ENCODE data around the gene MAP4K1.
A peak's percentile ranks its signal among the peaks of the same experiment; 100 is the strongest.
"Not testable (repeated sequence)": the region's sequence is repeated elsewhere in the genome, so short reads cannot be mapped to it uniquely, and the experiment has no call there.

The MAP4K1 gene

GRCh38 chr19:38565691-38566105 is 52.1 kb downstream of the MAP4K1 start:
- no peak for DNase-seq

DNA sequence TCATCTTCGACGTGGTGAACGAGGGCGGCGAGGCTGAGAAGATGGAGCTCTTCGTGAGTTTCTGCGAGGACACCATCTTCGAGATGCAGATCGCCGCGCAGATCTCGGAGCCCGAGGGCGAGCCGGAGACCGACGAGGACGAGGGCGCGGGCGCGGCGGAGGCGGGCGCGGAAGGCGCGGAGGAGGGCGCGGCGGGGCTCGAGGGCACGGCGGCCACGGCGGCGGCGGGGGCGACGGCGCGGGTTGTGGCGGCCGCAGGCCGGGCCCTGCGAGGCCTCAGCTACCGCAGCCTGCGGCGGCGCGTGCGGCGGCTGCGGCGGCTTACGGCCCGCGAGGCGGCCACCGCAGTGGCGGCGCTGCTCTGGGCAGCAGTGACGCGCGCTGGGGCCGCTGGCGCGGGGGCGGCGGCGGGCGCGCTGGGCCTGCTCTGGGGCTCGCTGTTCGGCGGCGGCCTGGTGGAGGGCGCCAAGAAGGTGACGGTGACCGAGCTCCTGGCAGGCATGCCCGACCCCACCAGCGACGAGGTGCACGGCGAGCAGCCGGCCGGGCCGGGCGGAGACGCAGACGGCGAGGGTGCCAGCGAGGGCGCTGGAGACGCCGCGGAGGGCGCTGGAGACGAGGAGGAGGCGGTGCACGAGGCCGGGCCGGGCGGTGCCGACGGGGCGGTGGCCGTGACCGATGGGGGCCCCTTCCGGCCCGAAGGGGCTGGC is 52.6 kb downstream of the MAP4K1 start:
- no peak for DNase-seq

- DNase-seq = no peak
These were observed 54.3 kb downstream of the MAP4K1 start for GRCh38 chr19:38563475-38563874.

DNA sequence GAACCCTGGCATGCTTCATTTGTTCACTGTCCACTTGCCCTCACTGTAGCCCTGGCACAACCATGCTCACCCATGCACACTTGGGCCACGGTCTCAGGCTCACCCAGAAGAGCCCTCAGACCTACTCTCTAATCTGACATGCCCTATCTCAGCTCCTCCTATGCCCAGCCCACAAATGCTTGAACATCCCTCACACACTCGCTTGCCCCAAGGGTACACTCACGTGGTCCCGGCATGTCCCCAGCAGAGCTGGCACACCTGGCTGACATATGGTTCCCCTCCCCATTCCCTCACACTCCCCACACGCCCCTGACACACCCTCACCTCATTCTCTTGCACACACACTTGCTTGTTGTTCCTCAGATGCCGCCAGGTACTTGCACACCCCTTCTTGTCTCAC is 55.7 kb downstream of the MAP4K1 start:
- DNase-seq = no peak

DNA sequence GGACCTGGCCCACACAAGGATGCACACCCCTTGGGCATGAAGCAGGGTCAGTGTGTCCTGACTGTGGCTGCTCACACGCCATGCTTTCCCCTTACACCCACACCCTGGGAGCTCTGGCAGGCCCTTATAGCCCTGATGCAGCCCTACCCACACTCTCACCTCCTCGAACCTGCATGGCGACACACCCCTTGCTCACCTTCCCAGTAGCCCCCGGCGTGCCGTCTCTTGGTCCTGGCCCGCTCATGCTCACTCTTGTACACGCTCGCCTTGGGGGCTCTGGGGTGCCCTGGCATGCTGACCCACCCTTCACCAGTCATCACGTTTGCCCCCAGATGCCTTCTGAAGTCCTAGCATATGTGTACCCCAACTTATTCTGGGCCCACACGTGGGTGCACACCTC is 56.1 kb downstream of the MAP4K1 start:
- DNase-seq = no peak

DNA sequence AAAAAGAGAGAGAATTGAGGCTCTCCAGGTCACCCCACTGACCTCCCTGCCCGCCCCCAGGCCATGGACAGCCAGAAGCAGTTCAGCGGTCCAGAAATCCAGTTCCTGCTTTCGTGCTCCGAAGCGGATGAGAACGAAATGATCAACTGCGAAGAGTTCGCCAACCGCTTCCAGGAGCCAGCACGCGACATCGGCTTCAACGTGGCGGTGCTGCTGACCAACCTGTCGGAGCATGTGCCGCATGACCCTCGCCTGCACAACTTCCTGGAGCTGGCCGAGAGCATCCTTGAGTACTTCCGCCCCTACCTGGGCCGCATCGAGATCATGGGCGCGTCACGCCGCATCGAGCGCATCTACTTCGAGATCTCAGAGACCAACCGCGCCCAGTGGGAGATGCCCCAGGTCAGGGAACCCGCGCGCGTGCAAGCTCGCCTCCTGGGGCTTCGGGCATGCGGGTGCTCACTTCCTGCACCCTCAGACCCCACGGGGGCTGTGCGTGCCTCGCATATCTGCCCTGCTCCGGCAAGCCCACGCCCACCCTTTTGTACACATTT is 56.6 kb downstream of the MAP4K1 start:
- no peak for DNase-seq

GRCh38 chr19:38559428-38560401 is 58.0 kb downstream of the MAP4K1 start:
- DNase-seq = no peak

DNA sequence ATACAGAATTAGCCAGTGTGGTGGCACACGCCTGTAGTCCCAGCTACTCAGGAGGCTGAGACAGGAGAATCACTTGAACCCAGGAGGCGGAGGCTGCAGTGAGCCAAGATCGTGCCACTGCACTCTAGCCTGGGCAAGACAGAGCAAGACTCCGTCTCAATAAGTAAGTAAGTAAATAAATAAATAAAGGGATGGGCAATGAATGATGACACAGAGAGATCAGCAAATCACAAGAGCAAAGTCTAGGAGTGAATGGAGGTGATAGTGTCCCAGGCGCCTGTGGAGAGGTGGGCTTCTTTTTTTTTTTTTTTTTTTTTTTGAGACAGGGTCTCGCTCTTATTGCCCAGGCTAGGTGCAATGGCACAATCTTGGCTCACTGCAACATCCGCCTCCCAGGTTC is 58.8 kb downstream of the MAP4K1 start:
- DNase-seq = not testable (repeated sequence)

GRCh38 chr19:38557205-38557799 is 60.5 kb downstream of the MAP4K1 start:
- DNase-seq = peak; percentile 59 to 60

DNA sequence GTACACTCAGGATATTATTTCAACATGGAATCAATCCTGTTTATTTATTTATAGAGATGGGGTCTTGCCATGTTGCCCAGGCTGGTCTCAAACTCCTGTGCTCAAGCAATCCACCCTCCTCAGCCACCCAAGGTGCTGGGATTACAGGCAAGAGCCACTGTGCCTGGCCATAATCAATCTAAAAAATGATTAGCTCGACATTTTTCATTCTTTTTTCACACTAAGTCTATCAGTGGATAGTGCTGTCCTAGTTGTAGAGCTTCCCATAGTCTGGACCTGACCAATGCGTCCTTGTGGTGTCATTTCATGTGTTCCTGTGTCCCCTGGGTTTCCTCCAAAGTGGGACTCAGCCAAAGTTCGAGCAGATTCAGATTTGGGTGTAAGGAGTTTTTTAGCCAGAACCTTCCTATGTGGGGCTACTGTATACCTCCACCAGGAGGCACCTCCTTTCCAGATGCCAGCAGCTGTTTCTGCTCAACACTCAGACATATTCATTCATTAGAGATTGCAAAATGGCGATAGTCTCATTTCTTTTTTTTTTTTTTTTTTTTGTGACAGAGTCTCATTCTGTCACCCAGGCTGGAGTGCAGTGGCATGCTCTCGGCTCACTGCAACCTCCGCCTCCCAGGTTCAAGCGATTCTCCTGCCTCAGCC is 61.1 kb downstream of the MAP4K1 start:
- DNase-seq = no peak

DNA sequence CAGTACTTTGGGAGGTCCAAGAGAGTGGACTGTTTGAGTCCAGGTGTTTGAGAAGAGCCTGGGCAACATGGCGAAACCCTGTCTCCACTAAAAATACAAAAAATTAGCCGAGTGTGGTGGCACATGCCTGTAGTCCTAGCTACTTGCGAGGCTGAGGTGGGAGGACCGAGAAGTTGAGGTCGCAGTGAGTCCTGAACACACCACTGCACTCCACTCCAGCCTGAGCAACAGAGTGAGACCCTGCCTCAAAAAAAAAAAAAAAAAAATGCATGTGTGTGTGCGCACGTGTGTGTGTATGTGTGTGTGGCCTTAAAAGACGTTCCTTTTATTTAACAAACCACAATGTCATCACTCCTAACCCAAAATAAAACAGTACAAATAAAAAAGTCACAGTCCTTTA is 62.6 kb downstream of the MAP4K1 start:
- no peak for DNase-seq

DNA sequence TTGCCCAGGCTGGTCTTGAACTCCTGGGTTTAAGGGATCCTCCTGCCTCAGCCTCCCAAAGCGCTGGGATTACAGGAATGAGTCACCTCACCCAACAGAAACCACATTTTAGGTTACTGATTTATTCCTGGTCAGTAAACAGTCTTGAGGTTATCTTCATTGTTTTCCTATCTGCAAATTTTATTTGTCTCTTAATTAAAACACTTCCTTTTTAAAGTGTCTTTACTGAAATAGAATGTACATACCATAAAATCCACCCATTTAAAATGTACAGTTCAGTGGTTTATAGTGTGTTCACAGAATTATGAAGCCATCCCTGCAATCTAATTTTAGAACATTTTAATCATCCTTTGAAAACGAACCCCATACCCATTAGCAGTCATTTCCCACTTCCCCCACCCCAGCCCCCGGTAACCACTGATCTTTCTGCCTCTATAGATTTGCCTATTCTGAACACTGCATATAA is 63.0 kb downstream of the MAP4K1 start:
- DNase-seq = no peak

DNA sequence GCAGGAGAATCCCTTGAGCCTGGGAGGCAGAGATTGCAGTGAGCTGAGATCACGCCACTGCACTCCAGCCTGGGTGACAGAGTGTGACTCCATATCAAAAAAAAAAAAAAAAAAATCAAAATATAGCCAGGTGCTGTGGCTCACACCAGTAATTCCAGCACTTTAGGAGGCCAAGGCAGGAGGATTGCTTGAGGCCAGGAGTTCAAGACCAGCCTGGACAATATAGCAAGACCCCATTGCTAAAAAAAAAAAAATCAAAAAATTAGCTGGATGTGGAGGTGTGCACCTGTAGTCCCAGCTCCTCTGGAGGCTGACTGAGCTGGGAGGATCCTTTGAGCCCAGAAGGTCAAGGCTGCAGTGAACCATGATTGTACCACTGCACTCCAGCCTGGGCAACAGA is 64.5 kb downstream of the MAP4K1 start:
- DNase-seq = not testable (repeated sequence)

DNA sequence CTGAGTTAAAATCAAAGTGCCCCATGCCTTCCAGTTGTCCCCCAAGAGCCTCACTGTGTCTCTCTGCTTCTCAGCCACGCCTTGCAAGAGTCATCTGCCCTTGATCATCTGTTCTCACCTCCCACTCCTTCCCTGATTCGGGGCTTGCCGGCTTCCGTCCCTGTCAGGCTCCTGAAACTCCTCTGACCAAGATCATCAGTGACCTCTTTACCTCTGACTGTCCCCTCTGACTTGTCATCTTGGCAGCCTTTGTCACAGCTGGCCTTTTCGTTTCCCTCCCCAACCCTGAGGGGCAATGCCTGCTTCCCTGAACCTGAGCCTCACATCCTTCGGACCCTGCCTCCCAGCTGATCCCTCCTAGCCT is 66.3 kb downstream of the MAP4K1 start:
- DNase-seq = no peak

GRCh38 chr19:38550376-38550775 is 67.4 kb downstream of the MAP4K1 start:
- no peak for DNase-seq

GRCh38 chr19:38549942-38550341 is 67.8 kb downstream of the MAP4K1 start:
- no peak for DNase-seq

DNA sequence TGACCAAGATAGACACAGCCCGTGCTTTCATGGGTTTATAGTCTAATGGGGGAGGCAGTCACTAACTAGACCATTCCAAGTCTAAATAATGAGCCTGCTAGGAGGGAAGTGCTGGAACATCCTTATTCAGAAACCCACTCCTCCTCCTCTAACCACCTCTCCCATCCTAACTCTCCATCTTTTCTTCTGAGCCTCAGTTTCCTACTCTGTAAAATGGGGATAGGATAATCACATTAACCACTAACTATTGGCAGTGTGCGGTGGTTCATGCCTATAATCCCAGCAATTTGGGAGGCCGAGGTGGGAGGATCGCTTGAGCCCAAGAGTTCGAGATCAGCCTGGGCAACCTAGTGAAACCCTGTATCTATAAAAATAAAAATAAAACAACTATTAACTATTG is 68.7 kb downstream of the MAP4K1 start:
- no peak for DNase-seq

- no peak for DNase-seq
These were observed 70.3 kb downstream of the MAP4K1 start for GRCh38 chr19:38547421-38547820.

DNA sequence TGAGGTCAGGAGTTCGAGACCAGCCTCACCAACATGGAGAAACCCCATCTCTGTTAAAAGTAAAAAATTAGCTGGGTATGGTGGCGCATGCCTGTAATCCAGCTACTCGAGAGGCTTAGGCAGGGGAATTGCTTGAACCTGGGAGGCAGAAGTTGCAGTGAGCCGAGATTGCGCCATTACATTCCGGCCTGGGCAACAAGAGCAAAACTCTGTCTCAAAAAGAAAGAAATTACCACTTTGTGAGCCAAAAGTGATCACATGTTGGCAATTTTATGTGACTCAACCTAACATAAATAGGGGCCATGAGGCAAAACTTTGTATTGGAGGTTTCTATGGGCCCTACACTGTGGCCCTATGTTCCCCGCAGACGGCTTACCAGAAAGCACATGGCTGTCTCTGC is 72.2 kb downstream of the MAP4K1 start:
- DNase-seq = no peak

DNA sequence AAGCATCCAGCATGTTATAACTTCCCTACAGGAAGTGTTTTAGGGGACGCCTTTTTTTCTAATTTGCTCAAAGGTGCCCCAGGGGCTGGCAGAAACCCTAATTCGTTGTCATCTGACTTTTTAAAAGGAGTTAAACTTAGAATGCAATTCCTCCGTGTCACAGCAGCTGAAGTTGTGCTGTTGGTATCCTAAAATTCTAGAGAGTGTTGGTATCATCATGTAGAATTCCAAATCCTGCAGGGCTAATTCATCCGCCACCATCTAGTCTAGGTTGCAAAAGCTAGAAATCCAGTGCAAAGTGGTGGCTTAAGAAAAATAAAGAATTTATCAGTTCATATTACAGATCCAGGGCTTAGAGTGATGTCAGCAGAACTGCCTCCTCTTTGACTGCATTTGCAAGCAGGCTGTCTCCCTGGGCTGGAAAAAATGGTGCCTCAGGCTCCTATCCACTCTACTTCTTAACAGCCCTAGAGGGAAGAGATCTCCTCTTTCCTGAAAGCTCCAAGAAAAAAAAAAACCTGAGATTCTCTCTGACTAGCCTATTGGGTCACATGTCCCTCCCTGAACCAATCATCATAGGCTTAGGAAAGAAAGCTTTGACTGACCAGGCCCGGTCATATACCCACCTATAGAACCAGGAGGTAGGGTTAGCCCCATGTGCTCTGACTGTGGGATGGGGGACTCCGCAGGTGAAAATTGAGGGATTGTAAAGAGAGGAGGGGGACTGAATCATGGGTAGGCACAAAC is 73.0 kb downstream of the MAP4K1 start:
- peak in 1 of 2 experiments; percentile 68 for DNase-seq

- peak in 1 of 2 experiments; percentile 85 for DNase-seq
These were observed 73.8 kb downstream of the MAP4K1 start for GRCh38 chr19:38543807-38544568.
